Skeletal muscle cell (primary cell): ENCODE results near the gene ARHGEF9.

Source experiments
- DNase-seq: peaks from one replicate; pipeline ENCODE4 v3.0.0-alpha.2; 2010; ENCODE audit warnings: low read depth
- H3K4me3 ChIP-seq: 2 replicates; pipeline ENCODE4 v1.5.1; 2011; ENCODE audit warnings: low read depth, mild to moderate bottlenecking, control low read depth, low read length, moderate library complexity

Gene ARHGEF9

GRCh38 chrX:63750811-63751210 lies 34.2 kb downstream of the ARHGEF9 start:
- no peak for DNase-seq
- no peak overlapping the region for H3K4me3 ChIP-seq

- H3K4me3 ChIP-seq = no peak overlapping the region
- peak; percentile 47 for DNase-seq
Measured at GRCh38 chrX:63747331-63747730, 37.7 kb downstream of the ARHGEF9 start.

- no peak for DNase-seq
- H3K4me3 ChIP-seq = no peak overlapping the region
Measured at GRCh38 chrX:63746715-63747114, 38.3 kb downstream of the ARHGEF9 start.

- no peak overlapping the region for H3K4me3 ChIP-seq
- no peak for DNase-seq
Measured at GRCh38 chrX:63746278-63746677, 38.7 kb downstream of the ARHGEF9 start.

GRCh38 chrX:63744850-63745394 lies 40.1 kb downstream of the ARHGEF9 start:
- no peak overlapping the region for H3K4me3 ChIP-seq
- DNase-seq = no peak

- no peak overlapping the region for H3K4me3 ChIP-seq
- DNase-seq = no peak
Measured at GRCh38 chrX:63743596-63743995, 41.4 kb downstream of the ARHGEF9 start.

- DNase-seq = no peak
- no peak overlapping the region for H3K4me3 ChIP-seq
Measured at GRCh38 chrX:63740382-63740781, 44.6 kb downstream of the ARHGEF9 start.

- no peak for DNase-seq
- no peak overlapping the region for H3K4me3 ChIP-seq
Measured at GRCh38 chrX:63739885-63740284, 45.1 kb downstream of the ARHGEF9 start.

GRCh38 chrX:63738696-63739095 lies 46.3 kb downstream of the ARHGEF9 start:
- DNase-seq = no peak
- H3K4me3 ChIP-seq = no peak overlapping the region

- no peak for DNase-seq
- H3K4me3 ChIP-seq = no peak overlapping the region
Measured at GRCh38 chrX:63737131-63737921, 47.7 kb downstream of the ARHGEF9 start.

- no peak for DNase-seq
- H3K4me3 ChIP-seq = no peak overlapping the region
Measured at GRCh38 chrX:63735882-63736281, 49.1 kb downstream of the ARHGEF9 start.

GRCh38 chrX:63720293-63720692 lies 64.7 kb downstream of the ARHGEF9 start:
- DNase-seq = no peak

GRCh38 chrX:63719633-63720032 lies 65.4 kb downstream of the ARHGEF9 start:
- H3K4me3 ChIP-seq = no peak overlapping the region
- no peak for DNase-seq

More at GRCh38 chrX:63720293-63720692, 64.7 kb downstream of the ARHGEF9 start:
- H3K4me3 ChIP-seq = no peak overlapping the region

GRCh38 chrX:63718010-63718694 lies 66.9 kb downstream of the ARHGEF9 start:
- no peak overlapping the region for H3K4me3 ChIP-seq
- no peak for DNase-seq

GRCh38 chrX:63713526-63713925 lies 71.5 kb downstream of the ARHGEF9 start:
- no peak overlapping the region for H3K4me3 ChIP-seq
- no peak for DNase-seq

- no peak overlapping the region for H3K4me3 ChIP-seq
- DNase-seq = no peak
Measured at GRCh38 chrX:63708801-63709200, 76.2 kb downstream of the ARHGEF9 start.

GRCh38 chrX:63702556-63702955 lies 82.5 kb downstream of the ARHGEF9 start:
- no peak overlapping the region for H3K4me3 ChIP-seq
- no peak for DNase-seq

GRCh38 chrX:63686878-63687714 lies 97.9 kb downstream of the ARHGEF9 start:
- peak; percentile 45 for DNase-seq
- no peak overlapping the region for H3K4me3 ChIP-seq

- no peak for DNase-seq
- H3K4me3 ChIP-seq = no peak overlapping the region
Measured at GRCh38 chrX:63680423-63680822, 104.6 kb downstream of the ARHGEF9 start.

GRCh38 chrX:63679432-63679831 lies 105.6 kb downstream of the ARHGEF9 start:
- no peak overlapping the region for H3K4me3 ChIP-seq
- DNase-seq = no peak
